OCI-LY7 (cell line): ENCODE results near the gene REEP6. TPM values are rescaled to one million over a fixed set of nuclear protein-coding genes. Genes with fewer than 3 reads are reported as not detected.

Source experiments
- BruUV-seq: library from RNA; stranded (reverse); fragments of 400-500 nt; replicated peaks from 2 replicates; lab custom pipeline; 2021; lab: Mats Ljungman, UMichigan
- CTCF ChIA-PET: fragments of 300-600 bp; sonication (Branson Sonifier 250); formaldehyde crosslinking; loops from one replicate; lab custom pipeline; 2022; ENCODE audit warnings: antibody characterized with exemption; ENCODE audit not compliant: unreplicated experiment; lab: Charles Lee
- POLR2A ChIA-PET: fragments of 300-600 bp; sonication (Branson Sonifier 250); formaldehyde crosslinking; loops from one replicate; lab custom pipeline; 2022; ENCODE audit warnings: antibody characterized with exemption; lab: Charles Lee
- DNase-seq: peaks from one replicate; pipeline ENCODE4 v3.0.0-alpha.2; 2015; ENCODE audit warnings: low spot score
- H2AFZ ChIP-seq: fragments of 200-600 bp; sonication (generic), shearing (Covaris generic); 2 replicates; pipeline ENCODE4 v1.6.1; 2014; ENCODE audit warnings: mild to moderate bottlenecking, antibody characterized with exemption, low read length, moderate library complexity
- H3K27ac ChIP-seq: fragments of 200-600 bp; sonication (generic); 2 replicates; pipeline ENCODE4 v1.5.1; 2014; ENCODE audit warnings: mixed run types, low read depth, mild to moderate bottlenecking, moderate library complexity, low read length, inconsistent platforms; ENCODE audit not compliant: poor library complexity, severe bottlenecking
- H3K36me3 ChIP-seq: fragments of 200-600 bp; sonication (generic); 2 replicates; pipeline ENCODE4 v1.6.1; 2014; ENCODE audit warnings: mild to moderate bottlenecking, antibody characterized with exemption, low read length, moderate library complexity, mixed read lengths; ENCODE audit not compliant: insufficient read depth
- H3K4me1 ChIP-seq: fragments of 200-600 bp; sonication (generic); 2 replicates; pipeline ENCODE4 v1.5.1; 2014; ENCODE audit warnings: mild to moderate bottlenecking, low read length; ENCODE audit not compliant: insufficient read depth, poor library complexity, severe bottlenecking
- H3K4me2 ChIP-seq: fragments of 200-600 bp; sonication (generic); 2 replicates; pipeline ENCODE4 v1.6.1; 2014; ENCODE audit warnings: mild to moderate bottlenecking, low read length
- H3K4me3 ChIP-seq: fragments of 200-600 bp; sonication (generic); 2 replicates; pipeline ENCODE4 v1.5.1; 2014; ENCODE audit warnings: mild to moderate bottlenecking, low read depth, low read length; ENCODE audit not compliant: poor library complexity, severe bottlenecking
- H3K79me2 ChIP-seq: fragments of 200-600 bp; sonication (generic); 2 replicates; pipeline ENCODE4 v1.6.1; 2016; ENCODE audit warnings: low read depth, mild to moderate bottlenecking, low read length, moderate library complexity, mixed read lengths; ENCODE audit not compliant: insufficient read depth
- H3K9me2 ChIP-seq: fragments of 200-600 bp; sonication (generic); 2 replicates; pipeline ENCODE4 v1.6.1; 2016; ENCODE audit warnings: mild to moderate bottlenecking, low read length, mixed read lengths; ENCODE audit not compliant: insufficient read depth
- H3K9me3 ChIP-seq: fragments of 200-600 bp; sonication (generic); 2 replicates; pipeline ENCODE4 v1.6.1; 2014; ENCODE audit warnings: mild to moderate bottlenecking, mixed run types, low read length, mixed read lengths
- H4K20me1 ChIP-seq: fragments of 200-600 bp; sonication (generic); 2 replicates; pipeline ENCODE4 v1.6.1; 2014; ENCODE audit warnings: mild to moderate bottlenecking, antibody characterized with exemption, low read length, moderate library complexity, mixed read lengths; ENCODE audit not compliant: insufficient read depth
- EZH2phosphoT487 ChIP-seq: fragments of 200-600 bp; sonication (generic); IDR thresholded peaks from 2 replicates; pipeline ENCODE4 v1.6.1; 2018; ENCODE audit warnings: low read depth, borderline replicate concordance, mild to moderate bottlenecking, mixed run types, antibody characterized with exemption, low read length, moderate library complexity, mixed read lengths
- intact Hi-C: fragments of 100-400 bp; cut with micrococcal nuclease; formaldehyde crosslinking; loops from one replicate; pipeline ENCODE4 v1.10.0; 2022; ENCODE audit not compliant: unreplicated experiment
- total RNA-seq, 2 experiments: library from RNA; depleted of rRNA in 1 of 2; stranded (reverse); fragments of >200 nt in 1 of 2; shearing (Covaris generic) in 1 of 2; gene quantifications; 2 replicates each; pipeline ENCODE4 v1.2.3, GENCODE V29; 2014 to 2022
- TF ChIP-seq, protein P1 (sequence below): fragments of 200-600 bp; sonication (generic); conservative IDR thresholded peaks from 2 replicates; pipeline ENCODE4 v1.5.1; 2014; ENCODE audit warnings: mild to moderate bottlenecking, antibody characterized with exemption, low read length, moderate library complexity, mixed read lengths

Gene REEP6
- total RNA-seq, 2 experiments from 2014 or later = 1.3 to 3.6 TPM

DNA sequence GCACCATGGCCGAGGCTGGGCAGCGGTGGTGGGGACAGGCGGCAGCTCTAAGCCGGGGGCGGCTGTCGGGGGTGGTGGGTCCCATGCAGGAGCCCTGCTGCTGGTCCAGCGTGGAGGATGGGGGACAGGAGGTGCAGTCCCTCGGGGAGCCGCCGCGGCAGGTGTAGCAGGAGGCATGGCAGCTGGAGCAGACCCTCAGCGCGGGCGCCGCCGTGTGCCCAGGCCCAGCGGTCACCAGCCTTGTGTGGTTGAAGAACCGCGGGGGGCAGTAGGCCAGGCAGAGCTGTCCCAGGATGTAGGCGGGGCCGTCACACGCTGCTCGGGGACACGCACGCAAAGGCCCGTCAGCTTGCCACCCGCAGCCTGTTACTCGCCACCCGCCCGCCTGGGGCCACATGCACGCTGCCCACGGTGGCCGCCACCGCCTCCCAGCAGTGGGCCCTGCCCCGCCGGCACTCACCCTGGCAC is 9.1 kb upstream of the REEP6 start:
- Histone ChIP-seq H3K27ac (no peak overlapping the region), H3K4me3 (no peak overlapping the region), H3K4me2 (no peak overlapping the region), H4K20me1 (no peaks in the 10 kb centered on the region), H3K9me3 (no peaks in the 10 kb centered on the region), H3K9me2 (no peaks in the 10 kb centered on the region), H3K36me3 (peaks cover 5% of the 10 kb centered on the region), H2AFZ (no peak overlapping the region), H3K4me1 (peaks cover 14% of the 10 kb centered on the region), H3K79me2 (peaks cover 17% of the 10 kb centered on the region)
- no TSS peak for BruUV-seq
- POLR2A ChIA-PET = no interaction called here
- DNase-seq = no peak
- CTCF ChIA-PET = no interaction called here
- intact Hi-C loops = no loop called here
- no peak for TF ChIP-seq EZH2phosphoT487
- TF ChIP-seq, protein P1, sequence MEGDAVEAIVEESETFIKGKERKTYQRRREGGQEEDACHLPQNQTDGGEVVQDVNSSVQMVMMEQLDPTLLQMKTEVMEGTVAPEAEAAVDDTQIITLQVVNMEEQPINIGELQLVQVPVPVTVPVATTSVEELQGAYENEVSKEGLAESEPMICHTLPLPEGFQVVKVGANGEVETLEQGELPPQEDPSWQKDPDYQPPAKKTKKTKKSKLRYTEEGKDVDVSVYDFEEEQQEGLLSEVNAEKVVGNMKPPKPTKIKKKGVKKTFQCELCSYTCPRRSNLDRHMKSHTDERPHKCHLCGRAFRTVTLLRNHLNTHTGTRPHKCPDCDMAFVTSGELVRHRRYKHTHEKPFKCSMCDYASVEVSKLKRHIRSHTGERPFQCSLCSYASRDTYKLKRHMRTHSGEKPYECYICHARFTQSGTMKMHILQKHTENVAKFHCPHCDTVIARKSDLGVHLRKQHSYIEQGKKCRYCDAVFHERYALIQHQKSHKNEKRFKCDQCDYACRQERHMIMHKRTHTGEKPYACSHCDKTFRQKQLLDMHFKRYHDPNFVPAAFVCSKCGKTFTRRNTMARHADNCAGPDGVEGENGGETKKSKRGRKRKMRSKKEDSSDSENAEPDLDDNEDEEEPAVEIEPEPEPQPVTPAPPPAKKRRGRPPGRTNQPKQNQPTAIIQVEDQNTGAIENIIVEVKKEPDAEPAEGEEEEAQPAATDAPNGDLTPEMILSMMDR = no peak

DNA sequence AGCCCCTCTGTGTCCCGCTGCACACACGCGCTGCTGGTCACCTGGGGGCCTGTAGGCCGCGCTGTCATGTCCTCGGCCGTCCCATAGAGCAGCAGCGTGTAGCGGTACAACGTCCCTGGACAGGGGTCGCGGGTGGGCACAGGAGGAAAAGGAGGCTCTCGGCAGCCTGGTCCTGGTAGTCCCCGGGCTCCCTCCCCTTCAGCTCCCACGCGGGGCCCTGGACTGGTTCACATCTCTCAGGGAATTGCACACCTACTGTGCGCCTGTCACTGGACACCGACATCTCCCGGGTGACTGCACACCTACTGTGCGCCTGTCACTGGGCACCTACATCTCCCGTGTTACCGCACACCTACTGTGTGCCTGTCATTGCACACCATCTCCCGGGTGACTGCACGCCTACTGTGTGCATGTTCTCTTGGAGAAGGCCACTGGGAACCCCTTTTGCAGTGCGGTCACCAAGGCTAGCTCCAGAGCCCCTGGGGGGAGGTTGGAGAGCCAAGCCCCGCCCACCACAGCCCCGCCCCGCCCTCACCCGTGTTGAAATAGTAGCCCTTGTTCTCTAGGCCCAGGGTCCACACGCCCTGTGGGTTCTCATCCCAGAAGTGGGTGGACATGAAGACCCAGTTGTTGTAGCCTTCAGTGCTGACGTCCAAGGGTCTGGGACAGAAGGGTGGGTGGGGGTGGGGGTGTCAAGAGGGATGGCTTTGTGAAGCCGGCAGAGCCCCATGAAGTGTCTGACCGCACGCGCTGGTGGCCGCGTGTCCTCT is 8.4 kb upstream of the REEP6 start:
- Histone ChIP-seq H2AFZ (no peak overlapping the region), H3K4me3 (no peak overlapping the region), H3K9me3 (no peaks in the 10 kb centered on the region), H3K4me1 (peaks cover 11% of the 10 kb centered on the region), H3K36me3 (peaks cover under 1% of the 10 kb centered on the region; the same call in 1 of the 2 replicates), H3K9me2 (no peaks in the 10 kb centered on the region), H3K27ac (no peak overlapping the region), H3K79me2 (peaks cover 11% of the 10 kb centered on the region), H4K20me1 (no peaks in the 10 kb centered on the region), H3K4me2 (no peak overlapping the region)
- no TSS peak for BruUV-seq
- ChIA-PET POLR2A (no interaction called here), CTCF (no interaction called here)
- DNase-seq = no peak
- intact Hi-C loops = no loop called here
- TF ChIP-seq EZH2phosphoT487 = no peak
- TF ChIP-seq, protein P1 = no peak
